CD4-positive, CD25-positive, alpha-beta regulatory T cell (primary cell): Measurements from ENCODE around the gene TUBE1. TPM values are rescaled to one million over a fixed set of nuclear protein-coding genes. Genes with fewer than 3 reads are reported as not detected.
A peak's percentile ranks its signal among the peaks of the same experiment; 100 is the strongest.
"Not testable (repeated sequence)": the region's sequence is repeated elsewhere in the genome, so short reads cannot be mapped to it uniquely, and the experiment has no call there.

ENCODE experiments used
- ATAC-seq, 2 donors: fragments of 150-1000 bp; cut with Tn5 transposase; one replicate each; pipeline ENCODE4 v1.10.0; 2021; ENCODE audit warnings: low read depth in 2 of 2, moderate number of reproducible peaks in 2 of 2, moderate library complexity in 1 of 2
- DNase-seq, 3 donors: peaks; one replicate each; pipeline versions ENCODE4 v3.0.0 to v3.0.0-alpha.2; 2012 to 2022; ENCODE audit warnings: mixed read lengths in 1 of 3
- H3K27ac ChIP-seq: one replicate; pipeline ENCODE4 v1.7.0; 2013; ENCODE audit warnings: mild to moderate bottlenecking, low read length; ENCODE audit not compliant: insufficient read depth, poor library complexity, severe bottlenecking
- H3K27me3 ChIP-seq: one replicate; pipeline ENCODE4 v1.7.0; 2013; ENCODE audit warnings: low read length; ENCODE audit not compliant: control insufficient read depth, insufficient read depth
- H3K36me3 ChIP-seq: one replicate; pipeline ENCODE4 v1.7.0; 2013; ENCODE audit warnings: mild to moderate bottlenecking, low read length, moderate library complexity; ENCODE audit not compliant: control insufficient read depth, insufficient read depth
- H3K4me1 ChIP-seq: 2 replicates; pipeline ENCODE4 v1.7.0; 2013; ENCODE audit warnings: mild to moderate bottlenecking, low read length; ENCODE audit not compliant: insufficient read depth, control insufficient read depth, poor library complexity, severe bottlenecking
- H3K4me3 ChIP-seq: one replicate; pipeline ENCODE4 v1.7.0; 2013; ENCODE audit warnings: low read depth, mild to moderate bottlenecking, low read length, moderate library complexity
- H3K9me3 ChIP-seq, 2 experiments: 1 replicate in 1 of 2; 2 replicates in 1 of 2; pipeline ENCODE4 v1.7.0; 2013; ENCODE audit warnings: low read length in 2 of 2, mild to moderate bottlenecking in 1 of 2, moderate library complexity in 1 of 2; ENCODE audit not compliant: control insufficient read depth in 2 of 2
- H3K27ac Mint-ChIP-seq, 3 donors: one replicate each; pipeline ENCODE4 v1.8.0; 2020 to 2022; ENCODE audit warnings: mild to moderate bottlenecking in 3 of 3, mixed read lengths in 3 of 3, moderate library complexity in 2 of 3
- H3K27me3 Mint-ChIP-seq: one replicate; pipeline ENCODE4 v1.8.0; 2022; ENCODE audit warnings: mild to moderate bottlenecking, mixed read lengths
- H3K36me3 Mint-ChIP-seq: one replicate; pipeline ENCODE4 v1.8.0; 2020; ENCODE audit warnings: mixed read lengths
- H3K4me1 Mint-ChIP-seq, 4 donors: one replicate each; pipeline ENCODE4 v1.8.0; 2020 to 2022; ENCODE audit warnings: mixed read lengths in 4 of 4, mild to moderate bottlenecking in 1 of 4
- H3K4me3 Mint-ChIP-seq, 4 donors: one replicate each; pipeline ENCODE4 v1.8.0; 2020 to 2022; ENCODE audit warnings: mild to moderate bottlenecking in 4 of 4, mixed read lengths in 4 of 4, moderate library complexity in 3 of 4
- H3K9me3 Mint-ChIP-seq, 7 donors: one replicate each; pipeline ENCODE4 v1.8.0; 2020 to 2022; ENCODE audit warnings: mixed read lengths in 7 of 7, mild to moderate bottlenecking in 3 of 7, moderate library complexity in 2 of 7
- polyA plus RNA-seq, 4 donors: library from polyadenylated mRNA; unstranded; fragments of 300-500 nt; fragmentation: Illumina TruSeq; gene quantifications; one replicate each; pipeline ENCODE4 v1.2.3, GENCODE V29; 2021
- total RNA-seq: library from RNA; stranded (reverse); gene quantifications from one replicate; pipeline ENCODE4 v1.2.3, GENCODE V29; 2022

The TUBE1 gene
- total and polyA plus RNA-seq, 5 donors from 2014 or later = 11.5 to 21.4 (median 13.1) TPM

GRCh38 chr6:112062966-112063365, 24.3 kb downstream of the TUBE1 start:
- H3K4me3 ChIP-seq = no peak overlapping the region
- Mint-ChIP-seq H3K36me3 (no peaks in the 10 kb centered on the region), H3K4me3 (no peak overlapping the region), H3K4me1 (peaks cover 0 to 5% (median 3%) of the 10 kb centered on the region in 4 donors), H3K27me3 (peaks cover 15% of the 10 kb centered on the region), H3K9me3 (no peaks in the 10 kb centered on the region), H3K27ac (no peak overlapping the region)
- DNase-seq = no peak
- no peak for ATAC-seq
- no peaks in the 10 kb centered on the region for H3K4me1 ChIP-seq
- no peak overlapping the region for H3K27ac ChIP-seq
- no peaks in the 10 kb centered on the region for H3K9me3 ChIP-seq
- H3K27me3 ChIP-seq = peaks cover 3% of the 10 kb centered on the region
- no peaks in the 10 kb centered on the region for H3K36me3 ChIP-seq

DNA sequence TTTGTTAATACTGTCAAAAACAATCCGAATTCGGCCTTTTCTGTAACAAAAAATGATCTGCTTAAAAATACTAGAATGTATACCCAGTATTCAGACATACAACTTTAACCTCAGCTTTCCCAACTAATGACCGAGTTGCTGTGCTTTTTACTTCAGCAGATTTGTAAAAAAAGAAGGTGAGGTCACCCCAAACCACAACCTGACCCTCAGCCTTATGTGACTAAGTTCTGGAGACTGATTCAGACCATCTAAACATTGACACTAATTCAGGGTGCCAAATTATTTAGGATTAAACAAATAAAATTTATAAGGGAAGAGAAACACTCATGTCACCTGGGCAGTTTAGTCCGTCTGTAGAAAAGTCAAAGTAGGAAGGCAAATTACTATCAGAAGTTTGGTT, 25.7 kb downstream of the TUBE1 start:
- DNase-seq = no peak
- H3K27me3 Mint-ChIP-seq = peaks cover 15% of the 10 kb centered on the region
- Histone ChIP-seq H3K36me3 (no peaks in the 10 kb centered on the region), H3K27me3 (peaks cover 5% of the 10 kb centered on the region), H3K9me3 (no peaks in the 10 kb centered on the region), H3K4me3 (no peak overlapping the region), H3K4me1 (no peaks in the 10 kb centered on the region), H3K27ac (no peak overlapping the region)
- no peaks in the 10 kb centered on the region for H3K4me1 Mint-ChIP-seq
- H3K27ac Mint-ChIP-seq = no peak overlapping the region
- H3K4me3 Mint-ChIP-seq = no peak overlapping the region
- no peaks in the 10 kb centered on the region for H3K36me3 Mint-ChIP-seq
- no peaks in the 10 kb centered on the region for H3K9me3 Mint-ChIP-seq
- no peak for ATAC-seq

- Mint-ChIP-seq H3K4me1 (no peaks in the 10 kb centered on the region), H3K27ac (no peak overlapping the region), H3K4me3 (no peak overlapping the region), H3K9me3 (no peaks in the 10 kb centered on the region), H3K27me3 (peaks cover 8% of the 10 kb centered on the region), H3K36me3 (no peaks in the 10 kb centered on the region)
- no peaks in the 10 kb centered on the region for H3K9me3 ChIP-seq
- ATAC-seq (no peak), DNase-seq (no peak)
- no peak overlapping the region for H3K4me3 ChIP-seq
- no peaks in the 10 kb centered on the region for H3K4me1 ChIP-seq
- H3K27me3 ChIP-seq = peaks cover 5% of the 10 kb centered on the region
- H3K36me3 ChIP-seq = no peaks in the 10 kb centered on the region
- no peak overlapping the region for H3K27ac ChIP-seq
These were observed 28.8 kb downstream of the TUBE1 start for GRCh38 chr6:112058243-112059032.

DNA sequence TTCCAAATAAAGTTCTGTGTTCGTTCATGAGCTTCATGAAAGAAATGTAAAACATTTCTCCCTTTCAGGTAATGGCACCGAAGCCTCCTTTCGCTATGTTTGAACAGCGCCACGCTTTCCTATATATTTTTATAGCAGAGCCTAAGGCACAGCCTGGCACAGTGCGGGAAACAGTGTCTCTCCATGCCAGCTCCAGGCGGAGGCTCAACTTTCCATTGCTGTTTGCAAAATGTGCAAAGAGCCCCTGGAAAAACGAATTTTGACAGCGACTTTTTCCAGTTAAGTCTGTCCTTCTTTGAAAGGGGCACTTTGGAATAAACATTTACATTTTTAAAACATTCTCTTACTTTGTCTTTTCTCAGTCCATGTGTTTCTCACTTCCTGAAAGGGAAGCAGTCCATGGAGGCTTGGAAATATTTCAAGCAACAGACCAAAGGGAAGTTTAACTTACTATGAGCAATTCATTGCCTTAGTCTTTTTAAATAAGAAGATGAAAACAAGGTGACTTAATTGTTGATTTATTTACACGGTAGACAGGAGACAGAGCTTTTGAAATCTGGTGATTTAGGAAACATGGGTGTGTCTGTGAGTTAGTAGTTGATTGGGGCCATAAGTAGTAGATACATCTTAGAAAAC, 32.6 kb downstream of the TUBE1 start:
- H3K27ac Mint-ChIP-seq = no peak overlapping the region
- H3K27me3 Mint-ChIP-seq = peaks cover 4% of the 10 kb centered on the region
- peaks cover 0 to 3% (median 0%) of the 10 kb centered on the region in 4 donors for H3K4me1 Mint-ChIP-seq

DNA sequence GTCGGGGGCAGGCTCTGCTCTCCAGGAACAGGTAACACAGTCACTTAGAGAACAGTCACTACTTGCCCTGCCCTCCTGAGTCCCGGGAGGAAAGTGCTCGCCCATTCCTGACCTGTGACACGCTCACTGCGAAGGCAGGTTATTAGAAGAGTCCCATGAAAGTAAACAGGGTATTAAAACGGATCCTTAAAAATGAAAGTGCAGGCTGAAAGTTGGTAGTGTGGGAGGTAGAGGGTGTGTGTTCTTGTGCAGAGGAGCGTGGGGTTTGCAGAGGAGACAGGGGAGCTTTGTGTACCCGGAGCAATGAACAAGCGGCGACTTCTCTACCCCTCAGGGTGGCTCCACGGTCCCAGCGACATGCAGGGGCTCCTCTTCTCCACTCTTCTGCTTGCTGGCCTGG, 33.3 kb downstream of the TUBE1 start, which contains the start of gene CCN6:
TSS of gene CCN6 (plus strand) at position 104 of the 400 bp plus-strand sequence. CDS start at position 358, 254 bp downstream.
- H3K4me1 Mint-ChIP-seq = peaks cover 0 to 3% (median 0%) of the 10 kb centered on the region in 4 donors
- no peaks in the 10 kb centered on the region for H3K9me3 Mint-ChIP-seq
- DNase-seq = no peak
- H3K9me3 ChIP-seq = no peaks in the 10 kb centered on the region
- no peak within 1 kb of the TSS for H3K4me3 Mint-ChIP-seq
- H3K36me3 Mint-ChIP-seq = no peaks in the 10 kb centered on the region
- H3K27me3 ChIP-seq = peaks cover 3% of the 10 kb centered on the region
- H3K36me3 ChIP-seq = no peaks in the 10 kb centered on the region
- H3K4me3 ChIP-seq = no peak within 1 kb of the TSS
- peaks cover 4% of the 10 kb centered on the region for H3K27me3 Mint-ChIP-seq
- H3K27ac ChIP-seq = no peak within 1 kb of the TSS
- no peak for ATAC-seq
- H3K4me1 ChIP-seq = no peaks in the 10 kb centered on the region
- H3K27ac Mint-ChIP-seq = peak within 1 kb of the TSS in 1 of 3 donors; percentile 85

More for the DNA sequence above, 32.6 kb downstream of the TUBE1 start:
- H3K27me3 ChIP-seq = peaks cover 5% of the 10 kb centered on the region
- no peak overlapping the region for H3K27ac ChIP-seq
- no peaks in the 10 kb centered on the region for H3K36me3 ChIP-seq
- no peak for ATAC-seq
- no peaks in the 10 kb centered on the region for H3K4me1 ChIP-seq
- H3K9me3 ChIP-seq = no peaks in the 10 kb centered on the region
- Mint-ChIP-seq H3K36me3 (no peaks in the 10 kb centered on the region), H3K4me3 (no peak overlapping the region), H3K9me3 (no peaks in the 10 kb centered on the region)
- H3K4me3 ChIP-seq = no peak overlapping the region
- DNase-seq = no peak

- not testable (repeated sequence) for H3K27ac Mint-ChIP-seq, H3K4me3 ChIP-seq, H3K27ac ChIP-seq, H3K9me3 Mint-ChIP-seq, H3K4me1 Mint-ChIP-seq, H3K9me3 ChIP-seq, H3K4me1 ChIP-seq, H3K27me3 Mint-ChIP-seq, H3K36me3 ChIP-seq, H3K27me3 ChIP-seq, H3K4me3 Mint-ChIP-seq, DNase-seq, H3K36me3 Mint-ChIP-seq, ATAC-seq
These were observed 36.0 kb downstream of the TUBE1 start for GRCh38 chr6:112051251-112051740.

DNA sequence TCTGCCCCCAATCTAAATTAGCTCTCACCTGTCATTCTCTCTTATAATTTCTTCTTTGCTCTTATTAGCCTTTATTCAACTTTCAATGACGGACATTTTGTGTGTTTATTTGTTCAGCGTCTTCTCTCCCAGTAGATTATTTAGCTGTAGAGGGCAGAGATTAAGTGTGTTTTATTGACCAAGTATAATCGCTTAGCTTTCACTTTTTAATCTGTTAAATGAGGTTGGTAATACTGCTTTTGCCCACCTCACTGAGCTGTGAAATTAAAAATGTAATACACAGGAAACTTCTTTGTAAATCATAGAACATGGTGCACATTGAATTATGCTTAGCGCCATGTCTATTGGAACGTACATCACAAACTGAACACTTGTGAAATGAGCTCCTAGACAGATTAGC, 36.9 kb downstream of the TUBE1 start:
- Mint-ChIP-seq H3K36me3 (no peaks in the 10 kb centered on the region), H3K27ac (no peak overlapping the region)

More for the DNA sequence above, 36.9 kb downstream of the TUBE1 start:
- H3K4me1 Mint-ChIP-seq = peaks cover 0 to 3% (median 0%) of the 10 kb centered on the region in 4 donors
- ATAC-seq = no peak
- DNase-seq = no peak
- H3K27ac ChIP-seq = no peak overlapping the region
- peaks cover 4% of the 10 kb centered on the region for H3K27me3 Mint-ChIP-seq
- H3K4me3 Mint-ChIP-seq = no peak overlapping the region
- no peaks in the 10 kb centered on the region for H3K9me3 ChIP-seq
- no peak overlapping the region for H3K4me3 ChIP-seq
- no peaks in the 10 kb centered on the region for H3K4me1 ChIP-seq
- H3K36me3 ChIP-seq = no peaks in the 10 kb centered on the region
- no peaks in the 10 kb centered on the region for H3K9me3 Mint-ChIP-seq
- H3K27me3 ChIP-seq = no peaks in the 10 kb centered on the region
